ENCODE results near the gene PYROXD2. TPM values are rescaled to one million over a fixed set of nuclear protein-coding genes. Genes with fewer than 3 reads are reported as not detected.

Gene PYROXD2
- total RNA-seq, 1 experiment from 2014 or later: 2.3 TPM

GRCh38 chr10:98418665-98419468 is 3.9 kb upstream of the PYROXD2 start:
- TF ChIP-seq TCF7L2 (IDR thresholded peaks at IDR 0.05; ENCODE audit: low read depth, low read length): no peak
- TF ChIP-seq, protein P1, sequence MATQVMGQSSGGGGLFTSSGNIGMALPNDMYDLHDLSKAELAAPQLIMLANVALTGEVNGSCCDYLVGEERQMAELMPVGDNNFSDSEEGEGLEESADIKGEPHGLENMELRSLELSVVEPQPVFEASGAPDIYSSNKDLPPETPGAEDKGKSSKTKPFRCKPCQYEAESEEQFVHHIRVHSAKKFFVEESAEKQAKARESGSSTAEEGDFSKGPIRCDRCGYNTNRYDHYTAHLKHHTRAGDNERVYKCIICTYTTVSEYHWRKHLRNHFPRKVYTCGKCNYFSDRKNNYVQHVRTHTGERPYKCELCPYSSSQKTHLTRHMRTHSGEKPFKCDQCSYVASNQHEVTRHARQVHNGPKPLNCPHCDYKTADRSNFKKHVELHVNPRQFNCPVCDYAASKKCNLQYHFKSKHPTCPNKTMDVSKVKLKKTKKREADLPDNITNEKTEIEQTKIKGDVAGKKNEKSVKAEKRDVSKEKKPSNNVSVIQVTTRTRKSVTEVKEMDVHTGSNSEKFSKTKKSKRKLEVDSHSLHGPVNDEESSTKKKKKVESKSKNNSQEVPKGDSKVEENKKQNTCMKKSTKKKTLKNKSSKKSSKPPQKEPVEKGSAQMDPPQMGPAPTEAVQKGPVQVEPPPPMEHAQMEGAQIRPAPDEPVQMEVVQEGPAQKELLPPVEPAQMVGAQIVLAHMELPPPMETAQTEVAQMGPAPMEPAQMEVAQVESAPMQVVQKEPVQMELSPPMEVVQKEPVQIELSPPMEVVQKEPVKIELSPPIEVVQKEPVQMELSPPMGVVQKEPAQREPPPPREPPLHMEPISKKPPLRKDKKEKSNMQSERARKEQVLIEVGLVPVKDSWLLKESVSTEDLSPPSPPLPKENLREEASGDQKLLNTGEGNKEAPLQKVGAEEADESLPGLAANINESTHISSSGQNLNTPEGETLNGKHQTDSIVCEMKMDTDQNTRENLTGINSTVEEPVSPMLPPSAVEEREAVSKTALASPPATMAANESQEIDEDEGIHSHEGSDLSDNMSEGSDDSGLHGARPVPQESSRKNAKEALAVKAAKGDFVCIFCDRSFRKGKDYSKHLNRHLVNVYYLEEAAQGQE (IDR thresholded peaks at IDR 0.05; ENCODE audit: insufficient read depth in 1 of 2, low read depth in 2 of 2, low read length in 1 of 2): no peak
- TF ChIP-seq SIN3A (IDR thresholded peaks at IDR 0.05; ENCODE audit: borderline replicate concordance, insufficient read depth, low read depth, low read length): no peak
- TF ChIP-seq POLR2AphosphoS5 (IDR thresholded peaks at IDR 0.05; ENCODE audit: low read depth, low read length): no peak
- TF ChIP-seq, protein P2, sequence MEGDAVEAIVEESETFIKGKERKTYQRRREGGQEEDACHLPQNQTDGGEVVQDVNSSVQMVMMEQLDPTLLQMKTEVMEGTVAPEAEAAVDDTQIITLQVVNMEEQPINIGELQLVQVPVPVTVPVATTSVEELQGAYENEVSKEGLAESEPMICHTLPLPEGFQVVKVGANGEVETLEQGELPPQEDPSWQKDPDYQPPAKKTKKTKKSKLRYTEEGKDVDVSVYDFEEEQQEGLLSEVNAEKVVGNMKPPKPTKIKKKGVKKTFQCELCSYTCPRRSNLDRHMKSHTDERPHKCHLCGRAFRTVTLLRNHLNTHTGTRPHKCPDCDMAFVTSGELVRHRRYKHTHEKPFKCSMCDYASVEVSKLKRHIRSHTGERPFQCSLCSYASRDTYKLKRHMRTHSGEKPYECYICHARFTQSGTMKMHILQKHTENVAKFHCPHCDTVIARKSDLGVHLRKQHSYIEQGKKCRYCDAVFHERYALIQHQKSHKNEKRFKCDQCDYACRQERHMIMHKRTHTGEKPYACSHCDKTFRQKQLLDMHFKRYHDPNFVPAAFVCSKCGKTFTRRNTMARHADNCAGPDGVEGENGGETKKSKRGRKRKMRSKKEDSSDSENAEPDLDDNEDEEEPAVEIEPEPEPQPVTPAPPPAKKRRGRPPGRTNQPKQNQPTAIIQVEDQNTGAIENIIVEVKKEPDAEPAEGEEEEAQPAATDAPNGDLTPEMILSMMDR (IDR thresholded peaks at IDR 0.05): no peak
- in situ Hi-C loops (cut with HindIII; ENCODE audit: low pct_unique_long_range_greater_than_20kb, low sequenced_read_pairs) (no loop called here), intact Hi-C loops (cut with micrococcal nuclease; ENCODE audit: unreplicated experiment) (no loop called here)
- peaks cover 17% of the 10 kb centered on the region for H3K4me1 ChIP-seq (ENCODE audit: control insufficient read depth, insufficient read depth, low read length)
- POLR2A ChIA-PET: interaction anchor here (0.7 kb wide), 1 partner anchor 8 kb away, joined by 4 read pairs; no protein-coding TSS in a partner anchor
- no TSS peak for BruUV-seq (replicated peaks)
- no peak overlapping the region for H3K4me3 ChIP-seq (ENCODE audit: low read depth in 2 of 2, low read length in 2 of 2)
- ATAC-seq (no peak), DNase-seq (ENCODE audit: low read depth, low spot score) (no peak)
- no peaks in the 10 kb centered on the region; the same call in none of the 2 replicates for H3K36me3 ChIP-seq (ENCODE audit: control insufficient read depth, insufficient read depth, low read length)
- CTCF ChIA-PET: interaction anchor here (0.5 kb wide), 1 partner anchor 869 kb away, joined by 3 read pairs; no protein-coding TSS in a partner anchor
- no peaks in the 10 kb centered on the region for H3K9me3 ChIP-seq (ENCODE audit: control insufficient read depth, insufficient read depth, low read depth, low read length)
- no peaks in the 10 kb centered on the region for H3K27me3 ChIP-seq (ENCODE audit: control insufficient read depth, insufficient read depth, low read length)
- no peak overlapping the region for H3K27ac ChIP-seq (ENCODE audit: low read length)

DNA sequence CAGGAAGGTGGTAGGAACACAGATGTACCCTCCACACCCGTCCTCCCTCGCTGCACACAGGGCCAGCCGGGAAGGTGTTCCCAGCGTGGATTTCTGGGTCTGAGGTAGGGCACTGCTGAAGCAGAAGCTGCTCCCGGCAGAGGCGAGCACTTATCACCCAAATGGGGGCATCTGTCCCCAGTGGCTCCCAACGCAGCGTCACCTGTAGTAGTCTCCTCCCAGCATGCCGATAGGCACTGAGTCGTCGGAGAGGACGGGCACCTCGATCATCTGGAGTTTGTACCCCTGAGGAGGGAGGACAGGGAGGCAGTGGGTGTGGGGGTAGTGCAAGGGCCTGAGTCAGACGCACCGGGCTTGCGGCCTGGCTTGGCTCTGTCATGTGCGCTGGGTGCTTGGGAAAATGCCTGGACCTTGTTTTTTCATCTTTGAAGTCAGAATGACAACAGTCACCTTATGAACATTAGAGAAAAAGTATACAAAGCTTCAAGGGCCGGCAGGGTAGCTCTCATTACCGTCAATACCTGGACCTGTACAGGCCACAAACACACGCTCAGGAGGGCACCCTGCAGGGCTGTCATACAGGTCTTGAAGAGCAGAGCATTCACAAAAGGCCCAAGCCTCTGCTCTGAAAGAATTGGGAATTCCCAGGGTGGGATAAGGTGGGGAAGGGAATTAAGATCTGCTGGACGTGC is 3.1 kb upstream of the PYROXD2 start:
- DNase-seq (ENCODE audit: low read depth, low spot score): no peak

More for the DNA sequence above, 3.1 kb upstream of the PYROXD2 start:
- in situ Hi-C loops (cut with HindIII; ENCODE audit: low pct_unique_long_range_greater_than_20kb, low sequenced_read_pairs) (no loop called here), intact Hi-C loops (cut with micrococcal nuclease; ENCODE audit: unreplicated experiment) (no loop called here)
- Histone ChIP-seq H3K9me3 (ENCODE audit: control insufficient read depth, insufficient read depth, low read depth, low read length) (no peaks in the 10 kb centered on the region), H3K36me3 (ENCODE audit: control insufficient read depth, insufficient read depth, low read length) (no peaks in the 10 kb centered on the region; the same call in none of the 2 replicates), H3K27ac (ENCODE audit: low read length) (no peak overlapping the region), H3K4me3 (ENCODE audit: low read depth in 2 of 2, low read length in 2 of 2) (no peak overlapping the region), H3K27me3 (ENCODE audit: control insufficient read depth, insufficient read depth, low read length) (no peaks in the 10 kb centered on the region), H3K4me1 (ENCODE audit: control insufficient read depth, insufficient read depth, low read length) (peaks cover 17% of the 10 kb centered on the region)
- ATAC-seq: no peak
- ChIA-PET POLR2A (no interaction called here), CTCF (no interaction called here)
- TF ChIP-seq, protein P1 (IDR thresholded peaks at IDR 0.05; ENCODE audit: insufficient read depth in 1 of 2, low read depth in 2 of 2, low read length in 1 of 2): no peak
- TF ChIP-seq POLR2AphosphoS5 (IDR thresholded peaks at IDR 0.05; ENCODE audit: low read depth, low read length) (no peak), TCF7L2 (IDR thresholded peaks at IDR 0.05; ENCODE audit: low read depth, low read length) (no peak), SIN3A (IDR thresholded peaks at IDR 0.05; ENCODE audit: borderline replicate concordance, insufficient read depth, low read depth, low read length) (no peak)
- TF ChIP-seq, protein P2 (IDR thresholded peaks at IDR 0.05): no peak
- no TSS peak for BruUV-seq (replicated peaks)
